Neural progenitor cell (in vitro differentiated cells): ENCODE data around the gene IFIH1. TPM values are rescaled to one million over a fixed set of nuclear protein-coding genes. Genes with fewer than 3 reads are reported as not detected.

Experiments used
- DNase-seq: peaks from one replicate; pipeline ENCODE4 v3.0.0-alpha.2; 2016; ENCODE audit warnings: low spot score
- H2AFZ ChIP-seq: fragments of 200-600 bp; sonication (generic); replicated peaks from 2 replicates; pipeline ENCODE4 v1.6.1; 2016; ENCODE audit warnings: antibody characterized with exemption
- H3F3A ChIP-seq: fragments of 200-600 bp; sonication (generic); 2 replicates; pipeline ENCODE4 v1.6.1; 2016; ENCODE audit warnings: antibody characterized with exemption, low read depth
- H3K27ac ChIP-seq: fragments of 200-600 bp; sonication (generic); 2 replicates; pipeline ENCODE4 v1.5.1; 2016; ENCODE audit warnings: mild to moderate bottlenecking
- H3K27me3 ChIP-seq: fragments of 200-600 bp; sonication (generic); 2 replicates; pipeline ENCODE4 v1.6.1; 2016; ENCODE audit warnings: mild to moderate bottlenecking, moderate library complexity
- H3K36me3 ChIP-seq: fragments of 200-600 bp; sonication (generic); 2 replicates; pipeline ENCODE4 v1.5.1; 2016
- H3K4me1 ChIP-seq: fragments of 200-600 bp; sonication (generic); 2 replicates; pipeline ENCODE4 v1.6.1; 2016; ENCODE audit warnings: mixed run types
- H3K4me2 ChIP-seq: fragments of 200-600 bp; sonication (generic); 2 replicates; pipeline ENCODE4 v1.6.1; 2016
- H3K4me3 ChIP-seq: fragments of 200-600 bp; sonication (generic); 2 replicates; pipeline ENCODE4 v1.5.1; 2016
- H3K79me2 ChIP-seq: fragments of 200-600 bp; sonication (generic); 2 replicates; pipeline ENCODE4 v1.6.1; 2016; ENCODE audit warnings: low read depth
- H3K9ac ChIP-seq: fragments of 200-600 bp; sonication (generic); 2 replicates; pipeline ENCODE4 v1.6.1; 2016
- H3K9me3 ChIP-seq: fragments of 200-600 bp; sonication (generic); 2 replicates; pipeline ENCODE4 v1.5.1; 2016; ENCODE audit warnings: low read depth
- H4K20me1 ChIP-seq: fragments of 200-600 bp; sonication (generic); 2 replicates; pipeline ENCODE4 v1.6.1; 2016; ENCODE audit warnings: low read depth
- H3K27ac Mint-ChIP-seq: 3 replicates; pipeline ENCODE4 v1.8.0; 2021; ENCODE audit warnings: mixed read lengths
- H3K27me3 Mint-ChIP-seq: 2 replicates; pipeline ENCODE4 v1.8.0; 2022; ENCODE audit warnings: low read depth, mild to moderate bottlenecking, inconsistent platforms, moderate library complexity, mixed read lengths; ENCODE audit not compliant: insufficient read depth
- H3K36me3 Mint-ChIP-seq: 3 replicates; pipeline ENCODE4 v1.8.0; 2021; ENCODE audit warnings: mixed read lengths
- H3K4me1 Mint-ChIP-seq: 3 replicates; pipeline ENCODE4 v1.8.0; 2021; ENCODE audit warnings: mixed read lengths
- H3K4me3 Mint-ChIP-seq: 3 replicates; pipeline ENCODE4 v1.8.0; 2021; ENCODE audit warnings: mild to moderate bottlenecking, moderate library complexity, mixed read lengths
- H3K9me3 Mint-ChIP-seq: 3 replicates; pipeline ENCODE4 v1.8.0; 2020; ENCODE audit warnings: mixed read lengths
- CTCF ChIP-seq: fragments of 200-600 bp; sonication (generic); IDR thresholded peaks from 2 replicates; pipeline ENCODE4 v1.5.1; 2017; ENCODE audit warnings: antibody characterized with exemption, mild to moderate bottlenecking
- EZH2 ChIP-seq: fragments of 200-600 bp; sonication (generic); IDR thresholded peaks from 2 replicates; pipeline ENCODE4 v1.6.1; 2017; ENCODE audit warnings: antibody characterized with exemption, mild to moderate bottlenecking, moderate library complexity
- EZH2phosphoT487 ChIP-seq: fragments of 200-600 bp; sonication (generic); IDR thresholded peaks from 2 replicates; pipeline ENCODE4 v1.6.1; 2017; ENCODE audit warnings: antibody characterized with exemption
- total RNA-seq: library from RNA; depleted of rRNA; stranded (reverse); fragments of >200 nt; gene quantifications from 2 replicates; pipeline ENCODE4 v1.2.3, GENCODE V29; 2015; ENCODE audit warnings: low replicate concordance

Gene IFIH1
- total RNA-seq, 1 donor from 2014 or later = 0.79 TPM

GRCh38 chr2:162266460-162266760 is 52.1 kb downstream of the IFIH1 start:
- Histone ChIP-seq H3K27ac (no peak overlapping the region), H3F3A (no peaks in the 10 kb centered on the region), H3K4me1 (no peaks in the 10 kb centered on the region), H3K27me3 (no peaks in the 10 kb centered on the region), H3K9me3 (no peaks in the 10 kb centered on the region), H3K79me2 (no peaks in the 10 kb centered on the region), H3K4me3 (no peak overlapping the region), H2AFZ (no peak overlapping the region), H3K9ac (no peak overlapping the region), H3K4me2 (no peak overlapping the region), H4K20me1 (no peaks in the 10 kb centered on the region), H3K36me3 (no peaks in the 10 kb centered on the region)
- DNase-seq = no peak
- Mint-ChIP-seq H3K36me3 (no peaks in the 10 kb centered on the region), H3K4me1 (no peaks in the 10 kb centered on the region), H3K9me3 (no peaks in the 10 kb centered on the region), H3K27ac (no peak overlapping the region), H3K4me3 (no peak overlapping the region), H3K27me3 (no peaks in the 10 kb centered on the region)
- TF ChIP-seq EZH2 (no peak), CTCF (no peak), EZH2phosphoT487 (no peak)

- no peaks in the 10 kb centered on the region for H3K4me1 Mint-ChIP-seq
- H2AFZ ChIP-seq = no peak overlapping the region
- no peak overlapping the region for H3K27ac ChIP-seq
- no peaks in the 10 kb centered on the region for H3F3A ChIP-seq
- H3K4me1 ChIP-seq = no peaks in the 10 kb centered on the region
- TF ChIP-seq EZH2 (no peak), CTCF (no peak), EZH2phosphoT487 (no peak)
- no peak overlapping the region for H3K27ac Mint-ChIP-seq
- H3K79me2 ChIP-seq = no peaks in the 10 kb centered on the region
- H3K4me3 ChIP-seq = no peak overlapping the region
- no peaks in the 10 kb centered on the region for H3K27me3 Mint-ChIP-seq
- no peak overlapping the region for H3K4me2 ChIP-seq
- H3K36me3 ChIP-seq = no peaks in the 10 kb centered on the region
- H3K36me3 Mint-ChIP-seq = no peaks in the 10 kb centered on the region
- no peak overlapping the region for H3K9ac ChIP-seq
- H3K9me3 Mint-ChIP-seq = no peaks in the 10 kb centered on the region
- H3K27me3 ChIP-seq = no peaks in the 10 kb centered on the region
- H3K9me3 ChIP-seq = no peaks in the 10 kb centered on the region
- no peak for DNase-seq
- H4K20me1 ChIP-seq = no peaks in the 10 kb centered on the region
- no peak overlapping the region for H3K4me3 Mint-ChIP-seq
Measured at GRCh38 chr2:162265666-162266459, 52.6 kb downstream of the IFIH1 start.

GRCh38 chr2:162261032-162261945 is 57.2 kb downstream of the IFIH1 start:
- H3K4me1 ChIP-seq = no peaks in the 10 kb centered on the region
- Mint-ChIP-seq H3K27me3 (no peaks in the 10 kb centered on the region), H3K9me3 (no peaks in the 10 kb centered on the region), H3K4me1 (no peaks in the 10 kb centered on the region), H3K36me3 (no peaks in the 10 kb centered on the region), H3K27ac (no peak overlapping the region), H3K4me3 (no peak overlapping the region)
- H3F3A ChIP-seq = no peaks in the 10 kb centered on the region
- no peaks in the 10 kb centered on the region for H4K20me1 ChIP-seq
- no peak overlapping the region for H3K4me2 ChIP-seq
- no peak for TF ChIP-seq EZH2phosphoT487
- no peak for TF ChIP-seq EZH2
- TF ChIP-seq CTCF = no peak
- H3K36me3 ChIP-seq = no peaks in the 10 kb centered on the region
- no peak for DNase-seq
- H3K27ac ChIP-seq = no peak overlapping the region
- H3K9me3 ChIP-seq = no peaks in the 10 kb centered on the region
- no peak overlapping the region for H3K4me3 ChIP-seq
- H3K27me3 ChIP-seq = no peaks in the 10 kb centered on the region
- no peak overlapping the region for H3K9ac ChIP-seq
- H3K79me2 ChIP-seq = no peaks in the 10 kb centered on the region
- no peak overlapping the region for H2AFZ ChIP-seq
